Measurements from ENCODE around the gene SNCAIP. TPM values are rescaled to one million over a fixed set of nuclear protein-coding genes. Genes with fewer than 3 reads are reported as not detected.

The SNCAIP gene
- total RNA-seq, 4 donors from 2014 or later = 11.5 to 36.3 (median 15.2) TPM

DNA sequence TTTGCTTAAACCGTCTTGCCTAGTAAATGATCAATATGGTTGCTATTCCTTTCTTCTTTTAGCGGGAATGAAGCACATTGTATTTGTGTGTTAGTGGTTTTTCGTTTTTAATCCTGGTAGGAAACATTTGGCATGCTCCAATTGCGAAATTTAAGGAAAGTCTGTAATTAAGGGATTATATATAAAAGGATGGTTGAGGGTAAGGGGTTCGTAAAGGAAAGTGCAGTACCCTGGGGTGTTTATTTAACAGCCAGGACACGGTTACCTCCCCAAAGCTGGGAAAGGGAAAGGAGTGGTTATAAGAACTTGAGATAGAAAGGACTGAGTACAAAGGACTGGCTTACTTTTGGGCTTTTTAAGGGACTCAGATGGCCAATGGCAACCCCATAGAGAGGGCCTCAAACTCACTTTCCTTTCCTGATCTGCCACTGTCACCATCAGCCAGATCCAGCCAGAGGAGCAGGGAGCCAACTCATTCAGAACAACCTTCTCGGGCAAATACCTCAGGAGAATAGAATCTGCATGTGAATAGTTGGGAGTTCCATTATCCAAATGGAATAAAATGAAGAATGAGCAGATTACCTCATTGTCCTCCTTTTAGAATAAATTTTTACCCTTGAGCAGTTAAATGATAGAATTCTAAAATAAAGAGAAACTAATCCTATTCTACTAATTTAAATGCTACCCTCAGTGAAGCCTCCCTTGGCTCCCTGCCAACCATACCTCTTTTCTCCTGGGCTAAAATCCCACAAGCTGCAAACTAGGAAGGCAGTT is 117.7 kb downstream of the SNCAIP start:
- ATAC-seq (ENCODE audit: low FRiP score) (no peak), DNase-seq (ENCODE audit: low spot score) (no peak)
- TF ChIP-seq, protein P1, sequence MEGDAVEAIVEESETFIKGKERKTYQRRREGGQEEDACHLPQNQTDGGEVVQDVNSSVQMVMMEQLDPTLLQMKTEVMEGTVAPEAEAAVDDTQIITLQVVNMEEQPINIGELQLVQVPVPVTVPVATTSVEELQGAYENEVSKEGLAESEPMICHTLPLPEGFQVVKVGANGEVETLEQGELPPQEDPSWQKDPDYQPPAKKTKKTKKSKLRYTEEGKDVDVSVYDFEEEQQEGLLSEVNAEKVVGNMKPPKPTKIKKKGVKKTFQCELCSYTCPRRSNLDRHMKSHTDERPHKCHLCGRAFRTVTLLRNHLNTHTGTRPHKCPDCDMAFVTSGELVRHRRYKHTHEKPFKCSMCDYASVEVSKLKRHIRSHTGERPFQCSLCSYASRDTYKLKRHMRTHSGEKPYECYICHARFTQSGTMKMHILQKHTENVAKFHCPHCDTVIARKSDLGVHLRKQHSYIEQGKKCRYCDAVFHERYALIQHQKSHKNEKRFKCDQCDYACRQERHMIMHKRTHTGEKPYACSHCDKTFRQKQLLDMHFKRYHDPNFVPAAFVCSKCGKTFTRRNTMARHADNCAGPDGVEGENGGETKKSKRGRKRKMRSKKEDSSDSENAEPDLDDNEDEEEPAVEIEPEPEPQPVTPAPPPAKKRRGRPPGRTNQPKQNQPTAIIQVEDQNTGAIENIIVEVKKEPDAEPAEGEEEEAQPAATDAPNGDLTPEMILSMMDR (IDR thresholded peaks at IDR 0.05) = no peak

DNA sequence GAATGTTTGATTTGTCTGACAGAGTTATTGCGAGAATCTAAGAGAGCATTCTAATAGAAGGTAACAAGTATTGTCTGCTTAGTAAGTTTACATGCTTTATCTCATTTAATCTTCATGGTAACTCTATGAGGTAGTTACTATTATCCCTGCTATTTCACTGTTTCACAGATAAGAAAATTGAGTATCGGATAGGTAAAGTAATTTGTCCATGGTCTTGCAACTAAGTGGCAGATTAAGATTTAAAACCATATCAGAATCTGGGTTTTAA is 118.2 kb downstream of the SNCAIP start:
- TF ChIP-seq, protein P1 (IDR thresholded peaks at IDR 0.05) = no peak
- ATAC-seq (ENCODE audit: low FRiP score) = no peak

DNA sequence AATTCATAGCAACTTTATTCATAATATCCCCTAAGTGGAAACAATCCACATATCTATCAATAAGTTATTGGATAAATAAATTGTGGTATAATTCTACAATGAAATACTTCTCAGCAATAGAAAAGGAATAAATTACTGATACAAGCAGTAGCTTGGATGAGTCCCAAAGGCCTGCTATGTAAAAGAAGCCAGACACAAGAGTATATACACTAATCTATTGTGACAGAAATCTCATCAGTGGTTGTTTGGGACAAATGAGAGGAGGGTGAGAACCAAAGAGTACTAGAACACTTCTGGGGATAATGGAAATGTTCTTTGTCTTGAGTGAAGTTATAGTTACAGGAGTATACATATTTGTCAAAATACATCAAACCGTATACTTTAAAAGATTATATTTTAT is 119.3 kb downstream of the SNCAIP start:
- DNase-seq (ENCODE audit: low spot score) = no peak
- TF ChIP-seq, protein P1 (IDR thresholded peaks at IDR 0.05) = no peak
- no peak for ATAC-seq (ENCODE audit: low FRiP score)

More for the DNA sequence above, 118.2 kb downstream of the SNCAIP start:
- DNase-seq (ENCODE audit: low spot score) = no peak

DNA sequence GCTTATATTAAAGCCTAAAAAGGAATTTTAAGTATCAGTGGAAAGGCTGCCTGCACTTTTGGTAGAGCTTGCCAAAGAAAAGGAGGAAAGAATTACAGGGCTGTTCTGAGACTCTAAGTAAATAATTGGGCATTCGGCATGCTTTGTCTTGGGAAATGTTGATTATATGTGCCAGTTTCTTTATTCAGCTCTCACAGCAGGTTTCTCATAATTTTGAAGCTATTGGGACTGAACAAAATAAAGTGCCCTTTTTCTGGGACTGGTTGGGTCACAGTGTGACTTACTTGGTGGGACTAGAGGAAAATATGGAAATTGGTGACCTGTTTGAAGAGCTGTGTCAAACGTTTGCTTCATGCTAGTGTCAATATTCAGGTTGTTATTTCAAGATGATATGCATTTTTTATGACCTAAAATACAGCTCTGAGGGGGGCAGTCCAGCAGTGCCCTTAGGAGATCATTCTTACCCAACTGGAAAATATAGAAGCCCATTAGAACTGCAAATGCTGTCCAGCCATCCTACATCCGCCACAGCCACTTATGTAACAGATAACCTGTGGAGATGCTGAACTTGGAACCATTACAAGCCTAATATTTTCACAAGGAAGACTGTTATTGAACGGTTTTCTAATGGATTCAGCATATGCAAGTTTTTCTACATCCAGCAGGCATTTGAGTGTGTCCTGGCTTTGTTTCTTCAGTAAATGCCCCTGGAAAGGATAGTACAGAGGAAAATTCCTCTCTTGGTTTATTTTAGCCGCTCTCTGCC is 122.4 kb downstream of the SNCAIP start:
- DNase-seq (ENCODE audit: low spot score) = no peak
- no peak for ATAC-seq (ENCODE audit: low FRiP score)
- TF ChIP-seq, protein P1 (IDR thresholded peaks at IDR 0.05) = no peak

DNA sequence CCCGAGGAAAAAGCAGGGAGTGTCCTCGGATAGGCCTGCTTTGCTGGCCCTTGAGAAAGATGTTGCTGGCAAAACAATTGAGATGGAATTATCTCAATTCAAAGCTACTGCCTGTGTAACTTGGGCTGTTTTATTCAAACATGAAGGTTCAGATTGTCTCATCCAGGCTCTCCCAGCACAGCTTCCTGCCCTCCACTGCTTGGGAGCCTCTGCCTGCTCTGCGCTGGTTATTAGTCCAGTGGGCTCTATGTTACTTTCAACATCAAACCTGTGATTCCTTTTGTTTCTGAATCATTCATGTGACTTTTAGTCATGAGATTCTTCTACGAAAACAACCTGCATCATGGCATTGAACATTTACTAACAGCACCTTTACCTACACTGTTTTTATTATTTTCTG is 123.2 kb downstream of the SNCAIP start:
- TF ChIP-seq, protein P1 (IDR thresholded peaks at IDR 0.05) = no peak
- no peak for ATAC-seq (ENCODE audit: low FRiP score)
- DNase-seq (ENCODE audit: low spot score) = no peak

DNA sequence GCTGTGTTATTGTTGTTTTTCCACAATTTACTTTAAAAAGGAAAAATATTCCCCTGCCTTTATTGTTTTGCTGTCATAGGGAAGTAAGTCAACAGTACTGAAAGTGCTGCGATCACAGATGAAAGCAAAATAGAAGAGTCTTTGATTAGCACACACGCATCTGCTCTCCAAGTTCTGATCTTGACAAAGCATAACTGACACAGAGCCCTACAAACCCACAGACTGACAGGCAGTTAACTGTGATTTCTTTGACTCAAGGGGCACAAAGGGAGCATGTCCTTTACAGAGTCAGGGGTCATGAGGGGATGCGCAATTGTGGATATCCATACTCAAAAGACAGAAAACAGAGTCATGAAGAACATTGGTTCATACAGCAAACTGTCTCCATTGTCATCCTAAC is 123.7 kb downstream of the SNCAIP start:
- ATAC-seq (ENCODE audit: low FRiP score) (no peak), DNase-seq (ENCODE audit: low spot score) (no peak)
- TF ChIP-seq, protein P1 (IDR thresholded peaks at IDR 0.05) = no peak

DNA sequence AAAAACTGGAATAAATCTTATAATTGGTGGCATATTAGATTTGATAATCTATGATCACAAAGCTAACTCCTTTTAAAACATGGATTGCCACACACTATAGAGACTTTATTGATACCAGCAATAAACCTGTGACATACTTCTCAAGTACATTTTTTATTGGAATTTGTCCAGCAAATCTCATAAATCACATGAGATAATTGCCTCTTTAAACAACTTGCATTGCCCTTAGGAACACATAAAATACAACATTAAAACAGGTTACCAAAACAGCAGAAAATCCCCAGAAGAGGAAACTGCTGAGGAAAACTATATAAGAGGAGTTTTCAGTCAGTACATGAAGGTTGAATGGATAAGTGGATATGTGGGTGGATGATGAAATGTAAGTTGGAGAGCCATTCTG is 124.6 kb downstream of the SNCAIP start:
- DNase-seq (ENCODE audit: low spot score) = no peak
- no peak for ATAC-seq (ENCODE audit: low FRiP score)
- TF ChIP-seq, protein P1 (IDR thresholded peaks at IDR 0.05) = no peak

All from omental fat pad (tissue), 4 donors.